Measurements from ENCODE around the gene ESAM. TPM values are rescaled to one million over a fixed set of nuclear protein-coding genes. Genes with fewer than 3 reads are reported as not detected.

The ESAM gene
- total and polyA plus RNA-seq, 2 of the 8 experiments (the other 6 are each of a cell fraction or from before 2014, with no cell fraction given), result 0.09 TPM; not detected in 1

GRCh38 chr11:124754710-124755109 is 7.4 kb downstream of the ESAM start (continued):
- TF ChIP-seq CHD7 (IDR thresholded peaks at IDR 0.05; ENCODE audit: insufficient replicate concordance, low read length), result no peak
- TF ChIP-seq E2F6 (IDR thresholded peaks at IDR 0.05), result no peak
- TF ChIP-seq KDM4A (IDR thresholded peaks at IDR 0.05; ENCODE audit: low read depth, low read length, severe bottlenecking), result no peak
- peak; percentile 42 for TF ChIP-seq RNF2 (IDR thresholded peaks at IDR 0.05; ENCODE audit: borderline replicate concordance, low read depth, low read length, missing control alignments, poor library complexity, severe bottlenecking)
- no peak for TF ChIP-seq TAF7 (optimal IDR thresholded peaks at IDR 0.05; ENCODE audit: borderline replicate concordance, low read depth, low read length)
